Peyer's patch (tissue), 4 donors: Measurements from ENCODE around the gene MCEE. TPM values are rescaled to one million over a fixed set of nuclear protein-coding genes. Genes with fewer than 3 reads are reported as not detected.

Experiments used
- DNase-seq, 3 donors: peaks; one replicate each; pipeline ENCODE4 v3.0.0-alpha.2; 2017 to 2019
- H3K27ac ChIP-seq, 4 donors: fragments of 200-600 bp; sonication (generic); one replicate each; pipeline ENCODE4 v1.5.1; 2016 to 2019
- H3K27me3 ChIP-seq, 2 donors: fragments of 200-600 bp; sonication (generic); one replicate each; pipeline ENCODE4 v1.5.1; 2019
- H3K36me3 ChIP-seq, 3 donors: fragments of 200-600 bp; sonication (generic); one replicate each; pipeline ENCODE4 v1.5.1; 2016 to 2019
- H3K4me1 ChIP-seq, 4 donors: fragments of 200-600 bp; sonication (generic); one replicate each; pipeline ENCODE4 v1.5.1; 2016 to 2019
- H3K4me3 ChIP-seq, 4 donors: fragments of 200-600 bp; sonication (generic); 1 replicate in 3 of 4; 2 replicates in 1 of 4; pipeline ENCODE4 v1.5.1; 2016 to 2019; ENCODE audit warnings: mild to moderate bottlenecking in 1 of 4
- H3K9me3 ChIP-seq, 4 donors: fragments of 200-600 bp; sonication (generic); one replicate each; pipeline ENCODE4 v1.5.1; 2016 to 2019; ENCODE audit warnings: mild to moderate bottlenecking in 1 of 4
- POLR2A ChIP-seq, 2 donors: fragments of 450-650 bp; IDR thresholded peaks; one replicate each; pipeline ENCODE4 v1.5.1; 2017; ENCODE audit warnings: antibody characterized with exemption in 2 of 2, mild to moderate bottlenecking in 2 of 2, moderate library complexity in 2 of 2
- total RNA-seq, 4 donors: library from RNA; depleted of rRNA; stranded (reverse); fragments of >200 nt; gene quantifications; one replicate each; pipeline ENCODE4 v1.1.0, GENCODE V29; 2016
- TF ChIP-seq, protein P1 (sequence below), 6 experiments: fragments of 450-650 bp in 4 of 6; fragments of 200-600 bp in 2 of 6; sonication (generic) in 1 of 6; IDR thresholded peaks; one replicate each; pipeline ENCODE4 v1.5.1; 2017 to 2019; ENCODE audit warnings: antibody characterized with exemption in 6 of 6, mild to moderate bottlenecking in 3 of 6, moderate library complexity in 1 of 6

The MCEE gene
- total RNA-seq, 4 donors from 2014 or later, result 14.0 to 31.5 (median 22.1) TPM

DNA sequence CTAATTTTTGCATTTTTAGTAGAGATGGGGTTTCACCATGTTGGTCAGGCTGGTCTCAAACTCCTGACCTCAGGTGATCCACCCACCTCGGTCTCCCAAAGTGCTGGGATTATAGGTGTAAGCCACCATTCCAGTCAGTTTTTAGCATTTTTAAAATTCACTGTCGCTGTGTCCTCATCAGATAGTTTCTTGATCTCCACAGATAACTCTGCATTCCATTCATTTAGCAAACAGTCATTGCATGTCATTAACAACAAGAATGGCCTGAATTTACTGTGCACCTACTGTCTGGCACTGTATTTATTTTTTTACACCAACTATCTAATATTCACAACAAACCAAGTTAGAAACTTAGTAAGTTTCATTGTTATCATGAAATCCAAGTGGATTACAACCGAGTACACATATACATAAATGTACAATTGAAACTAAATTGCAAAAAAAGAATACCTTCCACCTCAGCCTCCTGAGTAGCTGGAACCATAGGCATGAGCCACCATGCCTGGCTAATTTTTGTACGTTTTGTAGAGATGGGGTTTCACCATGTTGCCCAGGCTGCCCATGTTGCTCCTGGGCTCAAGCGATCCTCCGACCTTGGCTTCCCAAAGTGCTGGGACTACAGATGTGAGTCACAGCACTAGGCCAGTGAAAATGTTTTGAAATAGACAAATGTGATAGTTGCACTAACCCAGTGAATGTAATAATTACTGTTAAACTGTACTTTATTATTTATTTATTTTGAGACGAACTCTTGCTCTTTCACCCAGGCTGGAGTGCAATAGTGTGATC lies 4.3 kb downstream of the MCEE start:
- Histone ChIP-seq H3K36me3 (peaks cover 0 to 6% (median 0%) of the 10 kb centered on the region in 3 donors), H3K4me3 (no peak overlapping the region)
- no peak for DNase-seq

DNA sequence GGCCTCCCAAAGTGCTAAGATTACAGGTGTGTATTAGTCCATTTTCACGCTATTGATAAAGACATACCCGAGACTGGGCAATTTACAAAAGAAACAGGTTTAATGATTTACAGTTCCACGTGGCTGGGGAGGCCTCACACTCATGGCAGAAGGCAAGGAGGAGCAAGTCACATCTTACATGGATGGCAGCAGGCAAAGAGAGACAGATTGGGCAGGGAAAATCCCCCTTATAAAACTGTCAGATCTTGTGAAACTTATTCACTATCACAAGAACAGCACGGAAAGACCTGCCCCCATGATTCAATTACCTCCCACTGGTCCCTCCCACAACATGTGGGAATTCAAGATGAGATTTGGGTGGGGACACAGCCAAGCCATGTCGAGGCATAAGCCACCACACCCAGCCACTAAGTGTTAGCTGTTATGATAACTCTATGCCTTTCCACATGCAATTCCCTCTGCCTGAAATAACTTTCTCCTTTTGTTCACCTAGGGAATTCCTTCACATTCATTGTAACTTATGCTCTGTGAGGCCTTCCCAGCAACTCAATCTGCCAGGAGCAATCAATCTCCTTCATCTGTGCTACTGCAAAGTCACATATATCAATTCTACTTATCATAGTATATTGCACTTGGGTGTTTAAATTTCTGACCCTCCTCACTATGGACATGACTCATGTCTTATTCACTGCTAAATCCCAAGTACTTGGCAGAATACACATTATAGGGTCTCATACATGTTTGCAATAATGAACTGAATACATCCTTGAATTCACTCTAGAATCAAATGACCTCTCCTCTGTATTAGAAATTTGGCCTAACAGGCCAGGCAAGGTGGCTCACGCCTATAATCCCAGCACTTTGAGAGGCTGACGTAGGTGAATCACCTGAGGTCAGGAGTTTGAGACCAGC lies 7.4 kb downstream of the MCEE start:
- no peak overlapping the region for H3K27ac ChIP-seq
- TF ChIP-seq, protein P1, sequence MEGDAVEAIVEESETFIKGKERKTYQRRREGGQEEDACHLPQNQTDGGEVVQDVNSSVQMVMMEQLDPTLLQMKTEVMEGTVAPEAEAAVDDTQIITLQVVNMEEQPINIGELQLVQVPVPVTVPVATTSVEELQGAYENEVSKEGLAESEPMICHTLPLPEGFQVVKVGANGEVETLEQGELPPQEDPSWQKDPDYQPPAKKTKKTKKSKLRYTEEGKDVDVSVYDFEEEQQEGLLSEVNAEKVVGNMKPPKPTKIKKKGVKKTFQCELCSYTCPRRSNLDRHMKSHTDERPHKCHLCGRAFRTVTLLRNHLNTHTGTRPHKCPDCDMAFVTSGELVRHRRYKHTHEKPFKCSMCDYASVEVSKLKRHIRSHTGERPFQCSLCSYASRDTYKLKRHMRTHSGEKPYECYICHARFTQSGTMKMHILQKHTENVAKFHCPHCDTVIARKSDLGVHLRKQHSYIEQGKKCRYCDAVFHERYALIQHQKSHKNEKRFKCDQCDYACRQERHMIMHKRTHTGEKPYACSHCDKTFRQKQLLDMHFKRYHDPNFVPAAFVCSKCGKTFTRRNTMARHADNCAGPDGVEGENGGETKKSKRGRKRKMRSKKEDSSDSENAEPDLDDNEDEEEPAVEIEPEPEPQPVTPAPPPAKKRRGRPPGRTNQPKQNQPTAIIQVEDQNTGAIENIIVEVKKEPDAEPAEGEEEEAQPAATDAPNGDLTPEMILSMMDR (IDR thresholded peaks at IDR 0.05), result no peak
- TF ChIP-seq POLR2A (IDR thresholded peaks at IDR 0.05), result no peak
- H3K9me3 ChIP-seq, result no peaks in the 10 kb centered on the region
- H3K27me3 ChIP-seq, result no peaks in the 10 kb centered on the region
- H3K4me3 ChIP-seq, result no peak overlapping the region
- DNase-seq, result no peak
- peaks cover 0 to 26% (median 0%) of the 10 kb centered on the region in 3 donors for H3K36me3 ChIP-seq
- peaks cover 0 to 3% (median 0%) of the 10 kb centered on the region in 4 donors for H3K4me1 ChIP-seq

More for the DNA sequence above, 4.3 kb downstream of the MCEE start:
- Histone ChIP-seq H3K27me3 (no peaks in the 10 kb centered on the region), H3K27ac (no peak overlapping the region), H3K4me1 (peaks cover 0 to 19% (median 0%) of the 10 kb centered on the region in 4 donors), H3K9me3 (no peaks in the 10 kb centered on the region)
- TF ChIP-seq POLR2A (IDR thresholded peaks at IDR 0.05), result no peak
- TF ChIP-seq, protein P1 (IDR thresholded peaks at IDR 0.05), result no peak

DNA sequence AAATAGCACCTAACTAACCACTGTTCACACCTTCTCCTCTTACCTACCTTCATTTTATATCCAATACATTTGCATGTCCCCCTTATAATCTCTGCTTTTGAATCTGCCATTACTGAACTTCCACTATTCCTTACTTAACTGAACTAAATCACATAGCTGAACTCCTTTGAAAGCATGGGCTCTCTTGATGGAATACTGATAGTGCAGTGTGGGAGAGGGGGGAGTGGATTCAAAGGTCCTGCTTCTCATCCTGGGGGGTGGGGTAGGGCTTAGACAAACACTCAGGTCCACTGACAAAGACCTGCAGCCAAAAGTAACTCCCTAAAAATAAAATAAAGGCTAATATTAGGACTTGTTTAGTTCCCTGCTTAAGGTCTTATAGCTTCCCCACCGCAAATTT lies 8.6 kb downstream of the MCEE start:
- Histone ChIP-seq H3K27ac (no peak overlapping the region), H3K9me3 (no peaks in the 10 kb centered on the region), H3K4me3 (no peak overlapping the region), H3K4me1 (no peaks in the 10 kb centered on the region), H3K27me3 (no peaks in the 10 kb centered on the region), H3K36me3 (peaks cover 0 to 29% (median 0%) of the 10 kb centered on the region in 3 donors)
- no peak for DNase-seq
- no peak for TF ChIP-seq POLR2A (IDR thresholded peaks at IDR 0.05)
- TF ChIP-seq, protein P1 (IDR thresholded peaks at IDR 0.05), result no peak

DNA sequence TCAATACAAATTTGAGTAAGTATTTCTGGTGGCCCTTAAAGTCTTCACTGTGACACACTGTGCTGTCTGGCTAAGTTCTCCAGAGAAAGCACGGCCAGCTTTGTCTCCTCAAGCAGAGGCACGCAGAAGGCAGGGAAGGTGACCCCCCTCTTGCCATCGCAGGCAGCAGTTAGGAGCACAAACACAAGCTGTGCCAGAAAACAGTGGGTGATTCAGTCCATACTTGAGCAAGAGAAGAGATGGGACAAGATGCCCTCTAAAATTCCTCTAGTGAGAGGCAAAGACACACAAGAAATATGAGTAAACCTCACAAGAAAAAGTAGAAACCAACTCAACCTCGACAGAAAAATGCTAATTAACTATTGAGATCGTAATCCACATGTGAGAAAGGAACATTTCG lies 9.8 kb downstream of the MCEE start:
- TF ChIP-seq, protein P1 (IDR thresholded peaks at IDR 0.05), result no peak
- TF ChIP-seq POLR2A (IDR thresholded peaks at IDR 0.05), result no peak
- Histone ChIP-seq H3K9me3 (no peaks in the 10 kb centered on the region), H3K27me3 (no peaks in the 10 kb centered on the region), H3K4me1 (no peaks in the 10 kb centered on the region), H3K36me3 (peaks cover 0 to 42% (median 0%) of the 10 kb centered on the region in 3 donors), H3K27ac (no peak overlapping the region), H3K4me3 (no peak overlapping the region)
- no peak for DNase-seq

DNA sequence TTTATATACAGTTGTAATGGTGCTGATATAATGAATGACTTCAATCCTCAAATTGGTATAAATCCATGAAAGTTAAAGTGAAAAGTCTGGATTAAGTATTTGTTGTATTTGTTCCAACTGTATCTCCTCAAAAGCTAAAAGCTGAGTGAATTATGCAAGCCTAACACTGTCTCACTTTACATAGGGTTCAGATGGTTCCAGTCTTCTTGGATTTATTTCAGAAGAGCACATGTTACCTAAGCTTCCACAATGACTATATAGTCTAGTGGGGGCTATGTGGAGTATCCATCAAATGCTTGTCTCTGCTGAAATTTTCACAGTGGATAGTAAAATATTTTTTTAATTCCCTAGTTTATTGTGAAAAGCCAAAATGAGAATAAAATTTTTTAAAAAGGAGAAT lies 13.0 kb downstream of the MCEE start:
- Histone ChIP-seq H3K36me3 (peaks cover 0 to 40% (median 0%) of the 10 kb centered on the region in 3 donors), H3K9me3 (no peaks in the 10 kb centered on the region), H3K27ac (no peak overlapping the region), H3K4me1 (no peaks in the 10 kb centered on the region), H3K4me3 (no peak overlapping the region), H3K27me3 (no peaks in the 10 kb centered on the region)
- TF ChIP-seq, protein P1 (IDR thresholded peaks at IDR 0.05), result no peak
- no peak for TF ChIP-seq POLR2A (IDR thresholded peaks at IDR 0.05)
- no peak for DNase-seq
